Muscle layer of colon (tissue), 2 donors: ENCODE data around the gene PPP1R3E.
A peak's percentile ranks its signal among the peaks of the same experiment; 100 is the strongest.
"Not testable (repeated sequence)": the region's sequence is repeated elsewhere in the genome, so short reads cannot be mapped to it uniquely, and the experiment has no call there.

Source experiments
- H3K27ac ChIP-seq: one replicate; pipeline ENCODE4 v1.7.0; 2013; ENCODE audit warnings: low read depth, mild to moderate bottlenecking, low read length, moderate library complexity
- H3K27me3 ChIP-seq, 2 donors: one replicate each; pipeline ENCODE4 v1.7.0; 2013; ENCODE audit warnings: low read length in 2 of 2, mild to moderate bottlenecking in 2 of 2; ENCODE audit not compliant: insufficient read depth in 2 of 2, control insufficient read depth in 1 of 2
- H3K36me3 ChIP-seq: one replicate; pipeline ENCODE4 v1.7.0; 2013; ENCODE audit warnings: mild to moderate bottlenecking, low read length; ENCODE audit not compliant: insufficient read depth
- H3K4me1 ChIP-seq: one replicate; pipeline ENCODE4 v1.7.0; 2013; ENCODE audit warnings: mild to moderate bottlenecking, low read length; ENCODE audit not compliant: insufficient read depth
- H3K4me3 ChIP-seq, 2 donors: one replicate each; pipeline ENCODE4 v1.7.0; 2013; ENCODE audit warnings: low read length in 2 of 2, low read depth in 1 of 2, mild to moderate bottlenecking in 1 of 2, moderate library complexity in 1 of 2
- H3K9ac ChIP-seq: one replicate; pipeline ENCODE4 v1.7.0; 2013; ENCODE audit warnings: low read length
- H3K9me3 ChIP-seq: one replicate; pipeline ENCODE4 v1.7.0; 2013; ENCODE audit warnings: mild to moderate bottlenecking, low read length
- donor health status: abdominal sarcoma.
- donor health status: Adenocarcinoma of cecum.

PPP1R3E gene

DNA sequence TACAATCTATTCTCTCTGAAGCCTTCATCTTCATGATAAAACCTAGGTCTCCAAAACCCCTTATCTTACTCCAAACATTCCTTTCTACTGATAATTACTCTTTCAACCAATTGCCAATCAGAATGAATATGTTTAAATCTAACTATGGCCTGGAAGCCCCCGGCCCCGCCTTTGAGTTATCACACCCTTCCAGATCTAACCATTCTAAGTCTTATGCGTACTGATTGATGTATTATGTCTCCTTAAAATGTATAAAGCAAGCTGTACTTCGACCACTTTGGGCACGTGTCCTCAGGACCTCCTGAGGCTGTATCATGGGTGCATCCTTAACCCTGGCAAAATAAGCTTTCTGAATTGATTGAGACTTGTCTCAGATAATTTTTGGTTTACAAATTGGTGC lies 33.0 kb upstream of the PPP1R3E start:
- no peak overlapping the region for H3K4me3 ChIP-seq
- no peaks in the 10 kb centered on the region for H3K9me3 ChIP-seq
- H3K27ac ChIP-seq: no peak overlapping the region
- H3K4me1 ChIP-seq: no peaks in the 10 kb centered on the region
- H3K36me3 ChIP-seq: no peaks in the 10 kb centered on the region
- H3K27me3 ChIP-seq: no peaks in the 10 kb centered on the region
- H3K9ac ChIP-seq: no peak overlapping the region

DNA sequence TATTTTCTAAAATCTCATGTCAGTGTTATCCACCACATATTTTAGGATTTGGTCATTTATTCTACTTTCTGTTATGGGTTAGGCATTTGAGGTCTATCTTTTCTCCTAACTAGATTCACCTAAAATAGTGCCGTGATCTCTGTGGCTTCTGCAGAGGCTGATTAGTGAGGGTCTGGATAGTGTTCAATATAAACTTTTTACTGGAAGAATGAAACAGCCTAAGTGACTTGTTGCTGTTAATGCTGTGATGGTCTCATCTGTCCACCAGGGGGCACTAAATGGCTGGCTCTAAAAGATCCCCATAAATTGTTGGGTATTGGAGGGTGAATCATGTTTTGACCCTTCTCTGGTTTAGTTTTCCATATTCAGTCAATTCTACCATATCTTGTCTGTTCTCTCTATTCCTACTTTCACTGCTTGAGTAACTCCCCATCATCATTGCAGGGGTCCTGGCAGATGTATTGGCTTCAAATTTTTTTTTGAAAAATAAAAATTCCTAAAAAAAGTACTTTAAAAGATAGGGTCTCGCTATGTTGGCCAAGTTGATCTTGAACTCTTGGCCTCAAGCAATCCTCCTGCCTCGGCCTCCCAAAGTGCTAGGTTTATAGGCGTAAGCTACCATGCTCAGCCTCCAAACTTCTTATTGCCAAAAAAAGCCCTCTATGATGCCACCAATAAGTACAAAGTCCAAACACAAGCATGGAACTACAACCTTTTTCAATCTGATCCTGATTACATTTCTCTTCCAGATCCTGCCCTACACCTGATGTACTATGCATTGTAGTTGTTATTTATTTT lies 25.5 kb upstream of the PPP1R3E start:
- Histone ChIP-seq H3K4me3 (no peak overlapping the region), H3K4me1 (peaks cover 8% of the 10 kb centered on the region), H3K9me3 (no peaks in the 10 kb centered on the region), H3K27me3 (no peaks in the 10 kb centered on the region), H3K36me3 (peaks cover 20% of the 10 kb centered on the region), H3K9ac (no peak overlapping the region), H3K27ac (no peak overlapping the region)

DNA sequence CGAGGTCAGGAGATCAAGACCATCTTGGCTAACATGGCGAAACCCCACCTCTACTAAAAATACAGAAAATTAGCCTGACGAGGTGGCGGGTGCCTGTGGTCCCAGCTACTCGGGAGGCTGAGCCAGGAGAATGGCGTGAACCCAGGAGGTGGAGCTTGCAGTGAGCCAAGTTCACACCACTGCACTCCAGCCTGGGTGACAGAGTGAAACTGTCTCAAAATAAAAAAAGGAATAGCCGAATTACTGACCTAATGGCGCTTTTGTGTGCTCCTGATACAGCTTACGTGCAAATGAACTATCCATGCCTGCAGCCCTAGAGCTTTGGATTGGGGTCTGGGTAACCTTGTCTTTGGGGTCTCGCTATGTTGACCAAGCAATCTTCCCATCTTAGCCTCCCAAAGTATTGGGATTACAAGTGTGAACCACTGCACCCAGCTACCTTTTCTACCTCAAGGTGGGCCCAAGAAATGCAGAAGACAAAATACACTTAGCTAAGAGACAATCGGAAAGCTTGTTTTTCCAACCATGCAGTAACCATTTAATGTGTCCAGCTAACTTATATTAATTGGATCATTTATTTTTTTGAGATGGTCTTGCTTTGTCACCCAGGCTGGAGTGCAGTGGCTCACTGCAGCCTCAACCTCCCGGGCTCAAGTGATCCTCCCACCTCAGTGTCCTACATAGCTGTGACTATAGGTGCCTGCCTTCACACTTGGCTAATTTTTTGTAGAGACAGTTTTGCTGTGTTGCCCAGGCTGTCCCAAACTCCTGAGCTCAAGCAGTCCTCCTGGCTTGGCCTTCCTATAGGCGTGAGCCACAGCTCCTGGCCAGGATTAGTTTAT lies 24.1 kb upstream of the PPP1R3E start:
- H3K4me1 ChIP-seq: peaks cover 18% of the 10 kb centered on the region
- H3K9me3 ChIP-seq: no peaks in the 10 kb centered on the region
- no peaks in the 10 kb centered on the region for H3K27me3 ChIP-seq
- H3K27ac ChIP-seq: no peak overlapping the region
- H3K36me3 ChIP-seq: peaks cover 28% of the 10 kb centered on the region
- H3K9ac ChIP-seq: no peak overlapping the region
- H3K4me3 ChIP-seq: no peak overlapping the region

DNA sequence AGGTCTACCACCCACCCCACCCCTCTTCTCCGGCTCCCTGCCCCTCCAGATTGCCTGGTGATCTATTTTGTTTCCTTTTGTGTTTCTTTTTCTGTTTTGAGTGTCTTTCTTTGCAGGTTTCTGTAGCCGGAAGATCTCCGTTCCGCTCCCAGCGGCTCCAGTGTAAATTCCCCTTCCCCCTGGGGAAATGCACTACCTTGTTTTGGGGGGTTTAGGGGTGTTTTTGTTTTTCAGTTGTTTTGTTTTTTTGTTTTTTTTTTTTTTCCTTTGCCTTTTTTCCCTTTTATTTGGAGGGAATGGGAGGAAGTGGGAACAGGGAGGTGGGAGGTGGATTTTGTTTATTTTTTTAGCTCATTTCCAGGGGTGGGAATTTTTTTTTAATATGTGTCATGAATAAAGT lies 23.1 kb upstream of the PPP1R3E start:
- not testable (repeated sequence) for H3K27me3 ChIP-seq, H3K4me3 ChIP-seq, H3K9ac ChIP-seq, H3K9me3 ChIP-seq, H3K27ac ChIP-seq
- Histone ChIP-seq H3K4me1 (peaks cover 18% of the 10 kb centered on the region), H3K36me3 (peaks cover 28% of the 10 kb centered on the region)

DNA sequence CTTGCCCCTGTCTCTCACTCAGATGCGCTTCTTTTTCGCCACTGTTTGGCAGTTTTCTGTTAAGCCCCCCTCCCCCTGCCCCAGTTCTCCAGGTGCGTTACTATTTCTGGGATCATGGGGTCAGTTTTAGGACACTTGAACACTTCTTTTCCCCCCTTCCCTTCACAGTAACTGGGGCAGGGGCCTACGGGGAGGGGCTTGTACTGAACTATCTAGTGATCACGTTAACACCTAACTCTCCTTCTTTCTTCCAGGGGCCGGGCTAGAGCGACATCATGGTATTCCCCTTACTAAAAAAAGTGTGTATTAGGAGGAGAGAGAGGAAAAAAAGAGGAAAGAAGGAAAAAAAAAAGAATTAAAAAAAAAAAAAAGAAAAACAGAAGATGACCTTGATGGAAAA lies 22.3 kb upstream of the PPP1R3E start:
- Histone ChIP-seq H3K36me3 (peaks cover 28% of the 10 kb centered on the region), H3K4me1 (peaks cover 24% of the 10 kb centered on the region), H3K27me3 (no peaks in the 10 kb centered on the region), H3K4me3 (no peak overlapping the region), H3K9me3 (no peaks in the 10 kb centered on the region), H3K9ac (no peak overlapping the region), H3K27ac (no peak overlapping the region)

DNA sequence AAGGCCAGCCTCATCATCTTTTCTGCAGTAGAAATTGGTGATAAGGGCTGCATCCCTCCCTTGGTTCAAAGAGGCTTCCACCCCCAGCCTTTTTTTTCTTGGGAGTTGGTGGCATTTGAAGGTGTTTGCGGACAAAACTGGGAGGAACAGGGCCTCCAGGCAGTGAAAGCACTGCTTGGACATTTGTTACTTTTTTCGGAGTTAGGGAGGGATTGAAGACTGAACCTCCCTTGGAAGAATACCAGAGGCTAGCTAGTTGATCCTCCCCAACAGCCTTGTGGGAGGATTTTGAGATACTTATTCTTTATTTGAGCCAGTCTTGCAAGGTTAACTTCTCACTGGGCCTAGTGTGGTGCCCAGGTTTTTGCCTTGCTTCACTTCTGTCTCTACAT lies 21.8 kb upstream of the PPP1R3E start:
- H3K27me3 ChIP-seq: no peaks in the 10 kb centered on the region
- no peak overlapping the region for H3K9ac ChIP-seq
- H3K4me1 ChIP-seq: peaks cover 24% of the 10 kb centered on the region
- H3K9me3 ChIP-seq: no peaks in the 10 kb centered on the region
- H3K4me3 ChIP-seq: no peak overlapping the region
- no peak overlapping the region for H3K27ac ChIP-seq
- H3K36me3 ChIP-seq: peaks cover 32% of the 10 kb centered on the region

DNA sequence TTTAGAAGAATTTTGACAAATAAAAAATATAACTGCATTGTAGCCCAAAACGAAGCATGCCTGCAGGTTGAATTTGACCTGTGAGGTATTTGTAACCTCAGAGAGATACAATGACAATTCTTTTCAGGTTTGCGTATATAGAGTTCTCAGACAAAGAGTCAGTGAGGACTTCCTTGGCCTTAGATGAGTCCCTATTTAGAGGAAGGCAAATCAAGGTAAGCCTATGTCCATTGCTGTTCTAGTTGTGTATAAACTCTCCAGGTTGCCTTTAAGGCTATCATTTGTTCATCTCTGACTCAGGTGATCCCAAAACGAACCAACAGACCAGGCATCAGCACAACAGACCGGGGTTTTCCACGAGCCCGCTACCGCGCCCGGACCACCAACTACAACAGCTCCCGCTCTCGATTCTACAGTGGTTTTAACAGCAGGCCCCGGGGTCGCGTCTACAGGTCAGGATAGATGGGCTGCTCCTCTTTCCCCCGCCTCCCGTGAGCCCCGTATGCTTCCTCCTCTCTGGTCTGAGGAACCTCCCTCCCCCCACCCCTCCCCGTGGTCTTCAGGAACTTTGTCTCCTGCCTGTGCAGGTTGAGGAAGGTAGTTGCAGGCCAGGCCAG lies 21.3 kb upstream of the PPP1R3E start:
- Histone ChIP-seq H3K4me3 (no peak overlapping the region), H3K27me3 (no peaks in the 10 kb centered on the region), H3K9me3 (no peaks in the 10 kb centered on the region), H3K4me1 (peaks cover 24% of the 10 kb centered on the region), H3K27ac (no peak overlapping the region), H3K36me3 (peaks cover 35% of the 10 kb centered on the region), H3K9ac (no peak overlapping the region)

DNA sequence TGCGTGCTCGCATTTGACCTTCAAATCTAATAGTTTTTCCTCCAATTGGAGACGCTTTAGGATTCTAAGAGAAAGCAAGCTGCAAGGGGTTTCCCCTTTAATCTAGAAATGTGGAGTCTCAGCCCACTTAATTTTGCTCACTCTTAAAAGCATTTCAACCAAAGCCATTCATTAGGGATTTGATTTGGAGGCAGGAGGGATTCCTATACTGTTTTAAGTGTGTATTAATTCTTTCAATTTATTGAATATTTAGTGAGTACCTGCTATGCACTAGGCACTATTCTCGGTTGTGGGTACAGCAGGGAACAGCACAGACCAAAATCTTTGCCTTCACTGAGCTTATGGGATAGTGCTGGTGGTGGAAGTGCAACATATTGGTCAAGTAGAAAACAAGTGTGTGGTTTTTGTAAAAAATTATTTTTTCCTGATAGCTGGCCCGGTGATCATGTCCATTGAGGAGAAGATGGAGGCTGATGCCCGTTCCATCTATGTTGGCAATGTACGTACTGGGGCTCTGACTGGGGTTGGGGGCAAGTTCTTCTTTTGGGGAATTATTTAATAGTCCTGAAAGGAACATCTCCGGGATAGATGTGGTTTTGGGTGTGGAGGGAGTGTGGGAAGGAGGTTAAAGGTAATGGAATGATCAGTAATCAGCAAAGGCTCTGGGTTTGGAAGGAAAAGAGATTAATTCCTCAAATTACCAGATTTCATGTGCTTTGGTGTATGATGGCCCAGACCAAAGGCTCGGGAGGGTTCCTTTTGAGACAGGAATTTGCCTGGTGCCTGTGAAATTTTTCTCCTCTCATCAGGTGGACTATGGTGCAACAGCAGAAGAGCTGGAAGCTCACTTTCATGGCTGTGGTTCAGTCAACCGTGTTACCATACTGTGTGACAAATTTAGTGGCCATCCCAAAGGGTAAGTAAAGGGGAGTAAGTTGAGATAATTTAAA lies 20.2 kb upstream of the PPP1R3E start:
- Histone ChIP-seq H3K9ac (peak overlapping the region; percentile 62), H3K36me3 (peaks cover 35% of the 10 kb centered on the region), H3K27ac (peak overlapping the region; percentile 92), H3K9me3 (no peaks in the 10 kb centered on the region), H3K27me3 (no peaks in the 10 kb centered on the region), H3K4me1 (peaks cover 20% of the 10 kb centered on the region), H3K4me3 (peak overlapping the region; percentile 72 to 74)

DNA sequence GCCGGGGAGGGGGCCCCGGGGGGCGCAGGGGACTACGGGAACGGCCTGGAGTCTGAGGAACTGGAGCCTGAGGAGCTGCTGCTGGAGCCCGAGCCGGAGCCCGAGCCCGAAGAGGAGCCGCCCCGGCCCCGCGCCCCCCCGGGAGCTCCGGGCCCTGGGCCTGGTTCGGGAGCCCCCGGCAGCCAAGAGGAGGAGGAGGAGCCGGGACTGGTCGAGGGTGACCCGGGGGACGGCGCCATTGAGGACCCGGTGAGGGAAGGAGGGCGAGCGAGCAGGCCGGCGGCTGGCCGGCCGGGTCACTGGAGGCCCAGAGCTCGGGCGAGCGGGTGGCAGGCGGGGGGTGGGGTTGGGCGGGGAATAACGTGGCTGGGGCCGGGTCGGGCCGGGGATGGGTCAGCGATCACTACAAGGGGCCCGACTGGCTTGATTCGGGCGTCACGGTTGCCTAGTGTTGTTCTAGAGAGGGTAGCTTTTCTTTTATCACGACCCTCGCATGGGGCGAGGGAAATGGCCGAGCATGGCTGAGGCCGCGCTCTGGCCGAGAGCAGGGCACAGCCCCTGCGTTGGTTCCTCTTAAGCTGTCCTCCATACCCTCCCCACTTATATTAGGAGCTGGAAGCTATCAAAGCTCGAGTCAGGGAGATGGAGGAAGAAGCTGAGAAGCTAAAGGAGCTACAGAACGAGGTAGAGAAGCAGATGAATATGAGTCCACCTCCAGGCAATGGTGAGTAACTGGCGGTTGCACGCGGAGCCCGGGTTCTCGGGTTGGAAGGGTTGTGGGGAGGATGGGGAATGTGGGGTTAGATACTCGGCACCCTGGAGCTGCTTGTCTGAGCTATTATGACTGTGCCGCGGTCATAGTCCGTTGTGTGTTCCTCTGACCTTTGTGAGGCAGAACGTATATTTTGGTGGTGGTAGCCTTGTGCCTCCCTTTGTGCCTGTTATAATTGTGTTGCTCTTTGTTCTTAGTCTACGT lies 19.2 kb upstream of the PPP1R3E start:
- Histone ChIP-seq H3K9me3 (no peaks in the 10 kb centered on the region), H3K27me3 (no peaks in the 10 kb centered on the region), H3K4me1 (peaks cover 18% of the 10 kb centered on the region), H3K4me3 (peak overlapping the region; percentile 72 to 74), H3K9ac (peak overlapping the region; percentile 62), H3K36me3 (peaks cover 35% of the 10 kb centered on the region), H3K27ac (peak overlapping the region; percentile 92)
